WERI-Rb-1 (cell line): ENCODE measurements around the gene PPP2R2B.
A peak's percentile ranks its signal among the peaks of the same experiment; 100 is the strongest.

Experiments
- DNase-seq: peaks from one replicate; pipeline ENCODE4 v3.0.0-alpha.2; 2020
- H3K27ac ChIP-seq: fragments of 250-450 bp; sonication (Bioruptor Pico); 2 replicates; pipeline ENCODE4 v1.5.1; 2020; ENCODE audit warnings: mild to moderate bottlenecking, moderate library complexity
- H3K27me3 ChIP-seq: fragments of 250-450 bp; sonication (Bioruptor Pico); 2 replicates; pipeline ENCODE4 v1.5.1; 2021; ENCODE audit warnings: mild to moderate bottlenecking, low read depth, moderate library complexity; ENCODE audit not compliant: insufficient read depth, severe bottlenecking
- H3K36me3 ChIP-seq: fragments of 250-450 bp; sonication (Bioruptor Pico); 2 replicates; pipeline ENCODE4 v1.5.1; 2020; ENCODE audit warnings: mild to moderate bottlenecking, moderate library complexity
- H3K4me3 ChIP-seq: 2 replicates; pipeline ENCODE4 v1.5.1; 2011; ENCODE audit warnings: low read depth, mild to moderate bottlenecking, control low read depth, low read length
- H3K9me3 ChIP-seq: fragments of 250-450 bp; sonication (Bioruptor Pico); 2 replicates; pipeline ENCODE4 v1.5.1; 2021; ENCODE audit warnings: mild to moderate bottlenecking, moderate library complexity; ENCODE audit not compliant: severe bottlenecking
- CTCF ChIP-seq: IDR thresholded peaks from 2 replicates; pipeline ENCODE4 v1.5.1; 2011; ENCODE audit warnings: low read depth, mild to moderate bottlenecking, control low read depth, inconsistent platforms, low read length

The PPP2R2B gene

DNA sequence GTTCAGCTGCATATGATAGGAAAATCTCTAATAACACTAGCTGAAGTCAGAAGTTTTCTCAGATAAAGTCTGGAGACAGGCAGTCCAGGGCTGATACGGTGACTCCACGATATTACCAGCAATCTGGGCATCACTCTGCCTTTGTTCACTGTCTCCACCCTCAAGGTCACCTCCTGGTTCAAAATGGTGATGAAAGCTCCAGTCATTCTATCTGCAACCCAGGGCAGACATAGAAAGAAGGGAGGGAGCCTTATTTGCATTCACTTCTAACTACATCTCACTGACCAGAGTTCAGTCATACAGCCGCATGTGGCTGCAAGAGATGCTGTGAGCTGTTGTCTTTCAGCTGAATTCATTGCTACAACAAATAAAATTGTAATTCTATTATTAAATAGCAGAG lies 340.1 kb downstream of the PPP2R2B start:
- Histone ChIP-seq H3K36me3 (no peaks in the 10 kb centered on the region), H3K27me3 (no peaks in the 10 kb centered on the region), H3K9me3 (no peaks in the 10 kb centered on the region), H3K4me3 (no peak overlapping the region), H3K27ac (no peak overlapping the region)
- DNase-seq = no peak
- no peak for TF ChIP-seq CTCF

GRCh38 chr5:146533882-146534281 lies 344.7 kb downstream of the PPP2R2B start:
- no peaks in the 10 kb centered on the region for H3K36me3 ChIP-seq
- H3K27ac ChIP-seq = no peak overlapping the region
- no peak for TF ChIP-seq CTCF
- no peak overlapping the region for H3K4me3 ChIP-seq
- no peaks in the 10 kb centered on the region for H3K9me3 ChIP-seq
- H3K27me3 ChIP-seq = no peaks in the 10 kb centered on the region
- DNase-seq = no peak

DNA sequence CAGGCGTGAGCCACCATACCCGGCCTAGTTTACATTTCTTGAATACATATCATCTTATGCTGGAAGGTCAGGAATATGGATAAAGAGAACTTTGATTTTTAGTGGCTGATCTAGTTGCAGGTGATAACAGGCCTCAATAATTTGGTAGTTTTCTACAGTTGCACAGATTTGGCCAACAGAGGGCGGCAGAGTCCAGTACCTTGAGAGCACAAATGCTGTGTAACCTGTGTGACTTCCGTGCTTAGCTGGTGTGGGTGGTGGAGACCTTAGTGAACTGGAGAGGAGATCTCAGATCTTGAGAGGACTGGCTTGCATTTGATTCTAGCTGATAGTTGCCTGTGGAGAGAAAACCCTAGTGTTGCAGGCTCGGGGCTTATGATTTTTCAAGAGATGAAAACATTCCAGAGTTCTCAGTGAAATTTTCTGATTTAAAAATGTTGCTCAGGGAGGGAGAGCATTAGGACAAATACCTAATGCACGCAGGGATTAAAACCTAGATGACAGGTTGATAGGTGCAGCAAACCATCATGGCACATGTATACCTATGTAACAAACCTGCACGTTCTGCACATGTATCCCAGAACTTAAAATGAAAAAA lies 345.2 kb downstream of the PPP2R2B start:
- DNase-seq = peak; percentile 82
- H3K36me3 ChIP-seq = no peaks in the 10 kb centered on the region
- H3K9me3 ChIP-seq = no peaks in the 10 kb centered on the region
- no peak overlapping the region for H3K4me3 ChIP-seq
- H3K27ac ChIP-seq = no peak overlapping the region
- H3K27me3 ChIP-seq = no peaks in the 10 kb centered on the region
- peak; percentile 82 for TF ChIP-seq CTCF
